ENCODE measurements around the gene CASQ1. TPM values are rescaled to one million over a fixed set of nuclear protein-coding genes. Genes with fewer than 3 reads are reported as not detected.

CASQ1 gene
- total and polyA plus RNA-seq, 2 donors (not counting 3 experiments of a cell fraction or from before 2014, with no cell fraction given) = not detected

- H3K36me3 ChIP-seq (ENCODE audit: control insufficient read depth in 2 of 2, extremely low read depth in 1 of 2, insufficient read depth in 2 of 2, low read length in 2 of 2) = peaks cover 11 to 14% of the 10 kb centered on the region in 2 experiments
- H3K27ac ChIP-seq (ENCODE audit: insufficient read depth, low read depth, low read length) = peak overlapping the region; percentile 73
- CTCF ChIA-PET = interaction anchor here (1.8 to 13.4 kb wide), 4 partner anchors 12 to 85 kb away, joined by 7 to 183 read pairs (median 40); no protein-coding TSS in a partner anchor
- no TSS peak for BruUV-seq (replicated peaks)
- POLR2A ChIA-PET = interaction anchor here (1.6 kb wide), 1 partner anchor 13 kb away, joined by 4 read pairs; no protein-coding TSS in a partner anchor
- H3K4me3 ChIP-seq (replicated peaks in 1 of 3; ENCODE audit: insufficient read depth in 1 of 3, low read depth in 1 of 3, low read length in 3 of 3) = peak overlapping the region in 1 of 3 experiments; percentile 55
- no peaks in the 10 kb centered on the region for H4K20me1 ChIP-seq (replicated peaks; ENCODE audit: control insufficient read depth, extremely low read depth, insufficient read depth, low read length)
- no peaks in the 10 kb centered on the region for H3K9me3 ChIP-seq (replicated peaks; ENCODE audit: control insufficient read depth, insufficient read depth, low read length)
- TF ChIP-seq EZH2 (IDR thresholded peaks at IDR 0.05; ENCODE audit: borderline replicate concordance, low read depth, low read length, severe bottlenecking) (no peak), JUN (IDR thresholded peaks at IDR 0.05; ENCODE audit: borderline replicate concordance, insufficient read depth, insufficient read length, low read depth) (no peak), MAX (IDR thresholded peaks at IDR 0.05; ENCODE audit: insufficient read depth, insufficient read length) (no peak), FOS (IDR thresholded peaks at IDR 0.05; ENCODE audit: borderline replicate concordance, insufficient read depth, low read length) (no peak), GATA2 (IDR thresholded peaks at IDR 0.05; ENCODE audit: insufficient read depth, insufficient read length, low read depth, low read length) (no peak), MYC (IDR thresholded peaks at IDR 0.05; ENCODE audit: low read depth, low read length) (no peak), POLR2A (IDR thresholded peaks at IDR 0.05; ENCODE audit: low read depth, low read length) (no peak), CTCF (IDR thresholded peaks at IDR 0.05; ENCODE audit: extremely low read depth in 1 of 2, insufficient read depth in 1 of 2, low read depth in 1 of 2, low read length in 2 of 2) (no peak), POLR2AphosphoS5 (IDR thresholded peaks at IDR 0.05; ENCODE audit: insufficient read depth, low read depth, low read length) (no peak)
- H3K27me3 ChIP-seq (ENCODE audit: control insufficient read depth in 2 of 2, insufficient read depth in 2 of 2, low read length in 2 of 2) = no peaks in the 10 kb centered on the region
- H3K79me2 ChIP-seq (ENCODE audit: control insufficient read depth, insufficient read depth, low read length) = peaks cover 63% of the 10 kb centered on the region
- DNase-seq (ENCODE audit: low read depth, low spot score) (no peak), FAIRE-seq (no peak)
- intact Hi-C loops (cut with micrococcal nuclease) (loop anchor here (2.0 to 5.0 kb wide), 2 partner anchors 78 to 135 kb away; partner anchors contain the start of genes COPA, NCSTN and PEX19), dilution Hi-C loops (cut with MboI; ENCODE audit: extremely low pct_ligation_motif_present, low sequenced_read_pairs) (no loop called here)
- peak overlapping the region; percentile 77 for H3K4me2 ChIP-seq (ENCODE audit: insufficient read depth, low read length)
- no peak overlapping the region for H3K9ac ChIP-seq (replicated peaks; ENCODE audit: extremely low read depth, insufficient read depth, low read length)
- peaks cover 46% of the 10 kb centered on the region for H3K4me1 ChIP-seq (ENCODE audit: control insufficient read depth, extremely low read depth, insufficient read depth, low read length)
- H3K9me1 ChIP-seq (replicated peaks; ENCODE audit: control insufficient read depth, extremely low read depth, insufficient read depth, low read length) = no peaks in the 10 kb centered on the region
- H2AFZ ChIP-seq (ENCODE audit: low read depth, low read length) = no peak overlapping the region
Observed at GRCh38 chr1:160207118-160207650, 16.8 kb downstream of the CASQ1 start.
